Sigmoid colon (tissue), 4 donors: ENCODE data around the gene SBF2.

Experiments
- CTCF ChIP-seq, 4 experiments: fragments of 450-650 bp in 3 of 4; fragments of 200-600 bp in 1 of 4; IDR thresholded peaks; one replicate each; pipeline ENCODE4 v1.5.1; 2016 to 2019; ENCODE audit warnings: antibody characterized with exemption in 4 of 4, mild to moderate bottlenecking in 3 of 4, moderate library complexity in 2 of 4
- POLR2A ChIP-seq, 2 donors: fragments of 450-650 bp; IDR thresholded peaks; one replicate each; pipeline ENCODE4 v1.6.1; 2016; ENCODE audit warnings: antibody characterized with exemption in 2 of 2, mild to moderate bottlenecking in 2 of 2, moderate library complexity in 2 of 2
- POLR2AphosphoS5 ChIP-seq, 4 donors: sonication (generic); formaldehyde crosslinking; IDR thresholded peaks; one replicate each; pipeline ENCODE4 v1.6.1; 2017; ENCODE audit warnings: antibody characterized with exemption in 4 of 4

- TF ChIP-seq CTCF (IDR thresholded peaks at IDR 0.05) (no peak), POLR2AphosphoS5 (IDR thresholded peaks at IDR 0.05) (no peak), POLR2A (IDR thresholded peaks at IDR 0.05) (no peak)
These were observed 38.5 kb downstream of the SBF2 start for GRCh38 chr11:10255388-10256125.
